Epithelial cell of proximal tubule (primary cell): Measurements from ENCODE around the gene CAMTA1. TPM values are rescaled to one million over a fixed set of nuclear protein-coding genes. Genes with fewer than 3 reads are reported as not detected.

Experiments
- DNase-seq: peaks from one replicate; pipeline ENCODE4 v3.0.0-alpha.2; 2011; ENCODE audit warnings: low read depth
- H3K4me3 ChIP-seq: 2 replicates; pipeline ENCODE4 v1.5.1; 2011; ENCODE audit warnings: low read depth, mild to moderate bottlenecking, low read length
- total RNA-seq: library from RNA; depleted of rRNA; stranded (reverse); fragments of >200 nt; gene quantifications from 2 replicates; pipeline ENCODE4 v1.2.3, GENCODE V29; 2015
- TF ChIP-seq, protein P1 (sequence below): conservative IDR thresholded peaks from 2 replicates; pipeline ENCODE4 v1.5.1; 2012; ENCODE audit warnings: low read depth, mild to moderate bottlenecking, low read length

Gene CAMTA1
- total RNA-seq, 1 donor from 2014 or later, result 79.2 TPM

GRCh38 chr1:7695497-7696117 lies 910.4 kb downstream of the CAMTA1 start:
- TF ChIP-seq, protein P1, sequence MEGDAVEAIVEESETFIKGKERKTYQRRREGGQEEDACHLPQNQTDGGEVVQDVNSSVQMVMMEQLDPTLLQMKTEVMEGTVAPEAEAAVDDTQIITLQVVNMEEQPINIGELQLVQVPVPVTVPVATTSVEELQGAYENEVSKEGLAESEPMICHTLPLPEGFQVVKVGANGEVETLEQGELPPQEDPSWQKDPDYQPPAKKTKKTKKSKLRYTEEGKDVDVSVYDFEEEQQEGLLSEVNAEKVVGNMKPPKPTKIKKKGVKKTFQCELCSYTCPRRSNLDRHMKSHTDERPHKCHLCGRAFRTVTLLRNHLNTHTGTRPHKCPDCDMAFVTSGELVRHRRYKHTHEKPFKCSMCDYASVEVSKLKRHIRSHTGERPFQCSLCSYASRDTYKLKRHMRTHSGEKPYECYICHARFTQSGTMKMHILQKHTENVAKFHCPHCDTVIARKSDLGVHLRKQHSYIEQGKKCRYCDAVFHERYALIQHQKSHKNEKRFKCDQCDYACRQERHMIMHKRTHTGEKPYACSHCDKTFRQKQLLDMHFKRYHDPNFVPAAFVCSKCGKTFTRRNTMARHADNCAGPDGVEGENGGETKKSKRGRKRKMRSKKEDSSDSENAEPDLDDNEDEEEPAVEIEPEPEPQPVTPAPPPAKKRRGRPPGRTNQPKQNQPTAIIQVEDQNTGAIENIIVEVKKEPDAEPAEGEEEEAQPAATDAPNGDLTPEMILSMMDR, result no peak
- DNase-seq, result no peak
- H3K4me3 ChIP-seq, result no peak overlapping the region

DNA sequence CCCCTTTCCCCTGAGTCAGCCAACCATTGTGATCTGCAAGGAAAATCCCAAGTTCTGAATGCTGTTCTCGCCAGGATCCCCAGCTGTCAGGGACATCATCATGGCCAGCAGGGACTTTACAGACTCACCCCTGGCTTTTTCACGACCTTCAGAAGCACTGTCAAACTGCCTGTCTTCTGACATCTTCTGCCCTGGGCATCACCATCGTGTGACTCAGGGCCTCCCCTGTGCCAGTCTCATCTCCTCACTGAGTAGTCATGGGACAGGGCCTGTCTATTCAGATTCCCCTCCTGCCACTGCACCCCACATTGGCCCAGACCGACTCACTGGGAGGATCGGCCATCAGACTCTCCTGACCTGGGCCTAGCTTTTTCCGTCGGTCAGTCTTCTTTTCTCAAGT lies 913.4 kb downstream of the CAMTA1 start:
- TF ChIP-seq, protein P1, result no peak
- H3K4me3 ChIP-seq, result no peak overlapping the region
- no peak for DNase-seq

DNA sequence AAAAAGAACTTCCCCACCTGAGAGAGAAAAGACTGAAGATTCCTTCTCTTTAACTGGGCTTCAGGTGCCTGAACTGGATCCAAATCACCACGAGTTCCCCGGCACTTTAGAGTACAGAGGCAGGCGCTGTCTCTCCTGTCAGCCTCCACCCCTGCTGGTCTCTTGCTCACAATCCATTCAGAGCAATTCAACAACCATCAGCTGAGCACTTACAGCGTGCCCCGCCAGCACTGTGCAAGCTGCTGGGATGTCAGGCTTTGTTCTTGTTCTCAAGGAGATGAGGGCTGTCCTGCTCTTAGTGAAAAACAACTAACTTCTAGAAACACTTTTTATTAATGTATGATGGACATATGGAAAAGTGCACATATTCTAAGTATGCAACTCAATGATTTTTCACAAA lies 917.1 kb downstream of the CAMTA1 start:
- TF ChIP-seq, protein P1, result no peak
- H3K4me3 ChIP-seq, result no peak overlapping the region
- no peak for DNase-seq

DNA sequence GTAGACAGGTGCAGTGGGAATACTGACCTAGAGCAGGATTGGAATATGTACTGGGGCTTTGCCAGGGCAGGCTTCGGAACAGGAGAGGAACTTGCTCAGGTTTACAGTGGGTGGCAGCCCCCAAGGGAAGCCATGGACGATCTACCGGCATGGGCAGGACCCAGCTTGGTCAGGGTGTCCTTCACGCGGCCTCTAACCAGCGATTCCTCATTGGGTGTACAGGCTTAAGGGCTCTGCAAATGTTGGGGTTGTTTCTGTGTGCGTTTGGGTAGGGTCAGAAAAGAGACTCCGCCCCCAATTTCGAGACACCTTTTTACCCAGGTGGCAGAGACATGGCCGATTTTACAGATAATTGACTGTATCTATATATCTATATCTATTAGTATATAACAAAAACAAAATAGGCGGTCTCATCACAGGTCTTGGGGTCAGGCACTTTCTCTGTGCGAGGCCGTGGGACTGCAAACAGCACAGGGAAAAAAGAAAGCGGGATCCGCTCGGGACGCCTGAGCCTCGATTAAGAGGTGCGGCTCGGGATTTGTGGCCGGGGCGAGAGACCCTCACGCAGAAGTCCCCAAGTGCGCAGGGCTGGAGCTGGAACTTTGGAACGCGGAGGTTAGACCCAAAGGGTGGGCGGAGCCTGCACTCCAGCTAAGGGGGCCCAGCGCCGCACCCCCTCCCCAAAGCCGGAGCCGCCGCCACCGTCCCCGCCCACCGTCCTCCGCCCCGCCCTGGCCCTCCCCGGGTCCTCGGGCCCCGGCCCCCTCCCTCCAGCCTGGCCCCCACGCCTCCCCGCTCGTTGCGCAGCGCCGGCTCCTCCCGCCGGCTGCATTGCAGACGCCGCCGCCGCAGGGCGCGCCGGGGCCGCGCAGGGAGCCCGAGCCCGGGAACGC lies 918.3 kb downstream of the CAMTA1 start:
- DNase-seq, result no peak
- TF ChIP-seq, protein P1, result no peak
- H3K4me3 ChIP-seq, result no peak overlapping the region

- peak overlapping the region; percentile 45 for H3K4me3 ChIP-seq
- TF ChIP-seq, protein P1, result no peak
- no peak for DNase-seq
Observed at GRCh38 chr1:7704214-7705047, 919.2 kb downstream of the CAMTA1 start.

DNA sequence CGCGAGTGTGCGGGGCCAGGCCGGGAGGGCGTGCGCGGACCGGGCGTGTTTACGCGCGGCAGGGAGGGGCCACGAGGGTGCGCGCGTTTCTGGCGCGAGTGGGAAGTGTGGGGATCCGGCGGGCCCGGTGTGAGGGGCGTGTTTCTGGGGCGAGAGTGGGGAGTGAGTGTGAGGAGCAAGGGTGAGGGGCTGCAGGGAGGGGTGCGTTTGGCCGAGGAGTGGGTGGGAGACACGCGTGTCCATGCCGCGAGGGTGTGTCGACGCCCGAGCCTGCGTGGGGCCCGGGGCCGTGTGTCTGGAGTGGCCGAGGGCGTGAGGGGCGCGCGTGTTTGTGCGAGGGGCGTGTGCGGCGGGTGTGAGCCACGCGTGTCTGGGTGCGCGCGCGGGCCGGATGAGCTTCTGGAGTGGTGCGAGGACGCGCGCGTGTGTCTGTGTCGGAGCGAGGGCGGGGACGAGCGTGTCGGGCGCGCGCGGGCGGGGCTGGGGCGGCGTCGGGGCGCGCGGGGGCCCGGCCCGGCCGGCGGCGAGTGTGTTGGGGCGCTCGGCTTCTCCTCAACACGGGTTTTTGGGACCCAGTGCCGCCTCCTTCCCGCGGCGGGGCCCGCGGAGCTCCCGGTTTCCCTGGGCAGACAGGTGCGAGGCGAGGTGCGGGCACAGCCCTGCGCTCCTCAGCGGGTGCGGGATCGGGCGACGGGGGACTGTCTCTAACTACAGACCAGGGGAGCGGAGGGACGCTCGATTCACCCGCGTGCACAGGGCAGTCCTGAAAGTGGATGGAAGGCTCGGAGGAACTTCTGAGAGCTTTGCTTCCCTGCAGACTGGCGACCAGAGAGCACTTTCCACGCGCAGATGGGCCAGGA lies 920.0 kb downstream of the CAMTA1 start:
- TF ChIP-seq, protein P1, result no peak
- peak overlapping the region; percentile 45 for H3K4me3 ChIP-seq
- no peak for DNase-seq
